NCI-H345 (cell line): ENCODE data around the gene NAV2.

Experiments
- DNase-seq: peaks from one replicate; lab custom pipeline; 2025; lab: John Stamatoyannopoulos, UW

NAV2 gene

DNA sequence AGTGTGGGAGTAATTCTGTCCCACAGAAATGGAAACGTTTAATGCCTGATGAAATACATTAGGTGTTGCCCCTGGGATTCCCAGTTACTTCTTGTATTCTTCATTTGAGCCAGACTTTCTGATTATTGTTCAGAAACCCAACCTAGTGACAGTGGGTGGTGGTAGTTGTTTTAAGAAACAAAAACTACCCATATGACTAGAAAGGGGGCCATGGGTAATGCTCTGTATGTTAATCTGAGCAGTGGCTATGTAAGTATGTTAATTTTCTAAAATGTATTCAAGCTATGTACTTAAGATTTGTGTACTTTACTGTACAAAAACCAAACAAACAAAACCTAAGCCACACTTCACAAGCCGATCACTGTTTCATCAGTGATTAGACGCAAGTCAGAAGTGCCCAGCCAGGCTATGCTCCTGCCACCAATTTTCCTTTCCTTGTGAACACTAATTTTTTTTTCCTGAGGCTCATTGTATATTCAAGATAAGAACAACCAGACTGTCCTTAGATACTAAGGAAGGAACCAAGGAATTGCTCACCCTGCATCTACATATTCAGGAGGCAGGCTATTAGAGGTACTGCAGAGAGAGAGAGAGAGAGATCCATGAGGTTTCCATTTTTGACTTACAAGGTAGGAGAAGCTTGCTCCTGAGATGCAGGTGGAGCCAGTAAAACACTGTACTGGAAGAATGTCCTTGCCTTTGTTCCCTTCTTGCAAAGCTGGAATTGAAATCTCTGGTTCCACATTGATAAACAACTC, 324.9 kb downstream of the NAV2 start:
- no peak for DNase-seq

DNA sequence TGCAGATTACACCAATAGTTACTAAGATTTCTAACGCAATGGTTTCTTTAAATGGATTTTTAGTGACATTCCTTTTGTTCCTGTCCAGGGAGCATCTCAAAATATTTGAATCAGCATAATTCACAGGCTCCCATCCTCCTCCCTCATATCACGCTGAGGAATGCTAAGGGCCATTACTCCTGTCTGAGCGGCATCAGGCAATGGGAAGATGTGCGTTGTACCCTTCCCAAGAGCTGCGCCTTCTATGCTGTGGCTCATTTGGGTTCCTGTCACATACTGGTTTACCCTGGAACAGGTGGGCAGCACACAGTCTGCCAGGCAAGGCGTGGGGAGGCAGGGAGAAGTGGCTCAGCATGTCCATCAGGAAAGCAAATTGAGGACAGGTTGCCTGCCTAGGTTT, 325.8 kb downstream of the NAV2 start:
- no peak for DNase-seq

DNA sequence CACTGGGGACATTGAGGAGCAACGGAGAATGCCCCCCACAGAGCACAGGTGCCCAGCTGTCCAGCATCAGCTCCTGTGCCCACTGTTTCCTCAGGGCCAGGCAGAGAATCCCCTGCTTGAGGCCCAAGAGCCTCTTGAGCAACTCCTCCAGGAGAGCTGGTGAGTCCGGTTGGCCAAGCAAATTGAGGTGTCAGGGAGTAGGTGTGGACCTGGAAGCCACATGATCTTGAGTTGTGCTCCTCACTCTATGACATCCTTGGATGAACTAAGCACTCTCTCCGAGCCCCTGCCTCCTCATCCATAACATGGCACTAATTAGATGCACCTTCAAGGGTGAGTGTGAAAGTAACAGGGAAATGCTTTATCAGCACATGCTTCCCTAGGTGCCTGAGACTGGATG, 326.3 kb downstream of the NAV2 start:
- no peak for DNase-seq

DNA sequence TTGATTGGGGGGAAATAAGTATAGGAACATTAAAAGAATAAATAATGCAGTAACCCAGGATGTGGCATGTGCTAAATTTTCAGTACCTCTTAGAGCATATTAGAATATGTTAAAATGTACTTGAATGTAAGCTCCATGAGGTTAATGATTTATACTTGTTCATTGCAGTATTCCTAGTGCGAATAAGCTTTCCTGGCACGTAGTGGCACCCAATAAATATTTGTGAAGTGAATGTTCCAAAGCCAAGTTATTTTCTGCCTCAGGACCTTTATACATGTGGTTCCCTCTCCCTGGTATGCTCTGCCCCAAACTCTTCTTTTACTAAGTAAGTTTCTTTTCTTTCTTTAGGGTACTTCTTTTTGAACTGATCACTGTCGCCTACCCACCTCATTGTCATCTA, 328.9 kb downstream of the NAV2 start:
- DNase-seq = no peak

DNA sequence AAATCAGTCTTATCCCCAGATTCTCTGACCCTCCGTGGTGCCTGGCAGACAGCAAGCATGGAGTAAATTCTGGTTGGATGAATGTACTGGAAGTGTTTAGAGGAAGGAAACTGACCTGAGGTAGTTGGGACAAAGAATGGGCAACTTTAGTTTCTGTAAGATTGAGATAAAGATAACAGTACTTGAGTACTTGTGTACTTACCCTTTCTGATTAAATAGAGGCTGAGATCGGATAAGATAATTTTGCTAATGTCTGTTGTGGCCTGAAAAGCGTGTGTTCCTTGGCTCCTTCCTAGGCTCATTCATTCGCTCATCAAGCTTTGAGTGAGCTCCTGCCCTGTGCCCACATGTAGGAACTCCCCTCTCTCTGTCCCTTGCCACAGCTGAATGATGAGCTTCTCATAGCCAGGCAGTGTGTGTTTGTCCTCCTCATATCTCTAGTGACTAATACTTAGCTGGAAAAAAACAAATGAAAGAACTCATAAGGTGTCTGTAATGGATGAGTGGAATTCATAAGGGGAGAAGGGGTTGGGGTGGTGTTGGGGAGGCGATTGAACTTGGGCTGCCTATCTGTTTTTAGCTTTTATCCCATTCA, 329.5 kb downstream of the NAV2 start:
- no peak for DNase-seq

DNA sequence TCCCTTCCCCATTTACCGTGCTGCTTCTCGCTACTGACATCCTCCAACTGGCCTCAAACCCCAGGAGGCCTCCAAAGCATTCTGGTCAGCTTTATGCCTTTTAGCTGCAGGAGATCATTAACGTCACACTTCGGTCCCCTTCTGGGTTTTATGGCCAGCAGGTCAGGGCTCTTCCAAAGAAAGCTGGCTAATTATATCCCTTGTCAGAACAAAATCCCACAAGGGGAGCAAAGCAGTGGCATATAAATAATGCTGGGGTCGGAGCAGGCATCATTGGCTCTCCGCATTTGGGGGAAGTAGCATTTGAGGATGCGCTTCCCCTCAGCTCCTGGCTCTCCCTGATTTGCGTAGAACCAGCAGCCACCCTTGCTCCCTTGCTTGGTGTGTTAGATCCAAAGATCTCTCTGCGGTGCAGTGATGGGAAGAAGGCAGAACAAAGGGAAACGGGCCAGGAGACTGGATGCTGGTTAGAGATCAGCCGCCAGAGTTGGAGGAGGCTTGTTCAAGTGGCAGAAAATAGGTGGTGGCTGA, 330.2 kb downstream of the NAV2 start:
- DNase-seq = no peak

DNA sequence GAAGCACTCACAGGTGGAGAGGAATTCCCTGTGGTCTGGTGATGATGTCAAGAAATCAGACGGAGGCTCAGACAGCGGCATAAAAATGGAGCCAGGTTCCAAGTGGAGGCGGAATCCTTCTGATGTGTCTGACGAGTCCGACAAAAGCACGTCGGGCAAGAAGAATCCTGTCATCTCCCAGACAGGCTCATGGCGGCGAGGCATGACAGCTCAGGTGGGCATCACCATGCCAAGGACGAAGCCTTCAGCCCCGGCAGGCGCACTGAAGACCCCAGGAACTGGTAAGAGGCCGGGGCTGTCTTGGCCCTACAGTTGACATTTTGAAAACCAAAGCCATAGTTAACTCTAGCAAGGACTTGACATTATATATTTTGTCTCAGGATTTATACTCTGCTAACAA, 331.4 kb downstream of the NAV2 start:
- no peak for DNase-seq

DNA sequence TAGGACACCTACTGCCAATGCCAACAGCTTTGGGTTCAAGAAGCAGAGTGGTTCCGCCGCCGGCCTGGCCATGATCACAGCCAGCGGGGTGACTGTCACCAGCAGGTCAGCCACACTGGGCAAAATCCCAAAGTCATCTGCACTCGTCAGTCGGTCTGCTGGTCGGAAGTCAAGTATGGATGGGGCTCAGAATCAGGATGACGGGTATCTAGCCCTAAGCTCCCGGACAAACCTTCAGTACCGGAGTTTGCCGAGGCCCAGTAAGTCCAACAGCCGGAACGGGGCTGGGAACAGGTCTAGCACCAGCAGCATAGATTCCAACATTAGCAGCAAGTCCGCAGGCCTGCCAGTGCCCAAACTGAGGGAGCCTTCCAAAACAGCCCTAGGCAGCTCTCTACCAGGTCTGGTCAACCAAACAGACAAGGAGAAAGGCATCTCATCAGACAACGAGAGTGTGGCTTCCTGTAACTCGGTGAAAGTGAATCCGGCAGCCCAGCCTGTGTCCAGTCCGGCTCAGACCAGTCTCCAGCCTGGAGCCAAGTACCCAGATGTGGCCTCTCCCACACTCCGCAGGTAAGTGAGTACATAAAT, 332.6 kb downstream of the NAV2 start:
- DNase-seq = no peak

DNA sequence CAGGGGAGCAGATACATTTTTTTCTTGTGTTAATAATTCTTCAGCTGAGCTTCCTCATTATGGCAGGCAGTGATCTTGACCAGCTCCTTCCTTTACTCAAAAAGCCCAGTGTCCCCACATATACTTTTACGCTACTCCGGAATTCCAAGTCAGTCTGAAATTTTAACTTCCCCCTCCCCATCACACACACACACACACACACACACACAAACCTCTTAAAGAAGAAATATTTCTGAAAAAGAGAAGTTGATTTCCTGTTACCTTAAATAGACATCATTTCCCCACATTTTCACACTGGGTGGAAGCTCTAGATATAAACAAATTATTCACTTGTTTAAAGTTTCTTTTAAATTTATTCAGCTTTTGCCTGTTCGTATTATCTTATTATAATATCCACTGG, 333.8 kb downstream of the NAV2 start:
- DNase-seq = no peak

DNA sequence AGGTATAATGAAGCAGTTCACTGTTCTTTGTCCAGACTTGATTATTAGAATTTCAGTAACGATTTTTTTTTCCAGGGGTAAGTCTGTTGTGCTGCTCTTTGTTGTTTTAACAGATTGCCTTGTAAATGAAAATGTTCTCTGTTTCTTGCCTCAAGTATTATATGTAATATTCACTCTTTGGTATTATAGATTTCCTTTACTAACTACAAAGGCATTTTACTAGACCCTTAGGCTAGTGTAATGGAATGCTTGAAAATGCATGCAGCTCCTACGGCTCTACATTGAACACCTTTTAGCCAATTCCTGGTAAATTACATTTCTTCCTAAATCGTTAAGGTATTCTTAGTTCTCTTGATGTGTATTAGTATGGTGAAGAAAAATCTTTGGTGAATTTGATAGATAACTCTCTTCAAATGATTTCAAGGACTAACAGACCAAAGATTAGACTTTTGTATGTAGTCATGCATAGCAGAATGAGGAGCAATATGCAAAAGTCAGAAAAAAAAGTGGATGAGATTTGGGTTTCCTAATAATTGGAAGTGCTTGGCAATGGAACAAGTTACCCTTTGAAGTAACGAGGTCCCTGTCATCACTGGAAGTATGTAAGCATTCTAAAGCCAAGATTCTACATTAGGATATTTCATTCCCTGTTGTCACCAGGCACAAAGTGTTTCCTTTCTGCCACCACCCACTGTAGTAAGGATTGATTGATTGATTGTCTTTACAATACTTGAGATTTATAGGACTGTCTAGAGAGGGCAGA, 334.6 kb downstream of the NAV2 start:
- no peak for DNase-seq

DNA sequence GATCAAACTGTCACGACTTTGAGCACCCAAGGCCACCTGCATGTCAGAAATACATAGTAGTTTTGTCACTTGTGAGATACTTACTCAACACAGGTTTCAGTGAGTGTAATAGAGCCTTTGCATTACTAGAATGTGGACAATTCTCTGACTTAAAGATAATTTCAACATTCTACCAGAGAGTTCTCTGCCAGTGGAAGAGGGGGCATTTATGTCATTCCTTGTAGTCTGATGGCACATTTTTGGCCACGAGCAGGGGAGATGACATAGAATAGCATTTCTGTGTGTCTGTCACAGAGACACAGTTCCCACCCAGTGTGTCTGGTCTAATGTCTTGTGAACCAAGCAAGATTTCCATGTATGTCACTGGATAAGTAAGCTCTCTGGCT, 335.1 kb downstream of the NAV2 start:
- no peak for DNase-seq

DNA sequence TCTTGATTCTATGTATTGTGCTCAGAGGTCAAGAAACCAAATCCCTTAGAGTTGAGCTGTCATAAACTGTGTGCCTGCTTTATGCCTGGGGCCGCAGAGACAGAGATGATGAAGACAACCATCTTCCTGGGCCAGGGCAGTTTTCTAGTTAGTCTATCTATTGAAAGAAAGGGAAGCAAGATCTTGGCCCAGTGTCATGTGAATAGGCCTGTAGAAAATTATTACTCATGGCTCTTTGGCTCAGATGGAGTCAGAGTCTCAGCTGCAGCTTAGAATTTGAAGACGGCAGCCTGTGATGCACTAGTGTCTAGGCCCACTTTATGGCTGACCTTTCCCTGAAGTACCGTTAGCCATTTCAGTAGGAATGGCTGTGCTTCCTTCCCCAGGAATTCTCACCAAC, 335.6 kb downstream of the NAV2 start:
- no peak for DNase-seq

DNA sequence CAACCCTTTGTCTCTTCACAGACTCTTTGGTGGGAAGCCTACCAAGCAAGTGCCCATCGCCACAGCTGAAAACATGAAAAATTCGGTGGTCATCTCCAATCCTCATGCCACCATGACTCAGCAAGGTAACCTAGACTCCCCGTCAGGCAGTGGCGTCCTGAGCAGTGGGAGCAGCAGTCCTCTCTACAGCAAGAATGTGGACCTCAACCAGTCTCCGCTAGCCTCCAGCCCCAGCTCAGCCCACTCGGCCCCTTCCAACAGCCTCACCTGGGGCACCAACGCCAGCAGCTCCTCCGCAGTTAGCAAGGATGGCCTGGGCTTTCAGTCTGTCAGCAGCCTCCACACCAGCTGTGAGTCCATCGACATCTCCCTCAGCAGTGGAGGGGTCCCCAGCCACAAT, 336.1 kb downstream of the NAV2 start:
- no peak for DNase-seq

DNA sequence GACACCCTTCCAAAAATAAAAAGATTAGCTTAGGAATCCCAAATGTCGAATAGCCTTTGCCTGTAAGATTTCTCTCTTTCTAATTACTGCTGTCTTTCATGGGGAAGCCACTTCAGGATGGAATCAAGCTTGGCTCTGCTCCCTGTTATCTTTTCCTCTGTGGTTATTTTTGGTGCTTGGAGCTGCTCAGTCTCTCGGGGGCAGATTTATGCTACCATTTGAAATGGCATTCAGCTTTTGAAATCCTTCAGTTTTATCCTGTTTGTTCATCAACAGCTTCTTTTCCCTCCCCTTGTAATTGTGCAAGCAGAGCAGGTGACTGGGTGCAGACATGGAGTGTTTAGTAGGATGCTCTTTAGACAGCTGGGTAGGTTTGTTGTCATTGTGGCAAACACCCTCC, 336.6 kb downstream of the NAV2 start:
- DNase-seq = no peak

DNA sequence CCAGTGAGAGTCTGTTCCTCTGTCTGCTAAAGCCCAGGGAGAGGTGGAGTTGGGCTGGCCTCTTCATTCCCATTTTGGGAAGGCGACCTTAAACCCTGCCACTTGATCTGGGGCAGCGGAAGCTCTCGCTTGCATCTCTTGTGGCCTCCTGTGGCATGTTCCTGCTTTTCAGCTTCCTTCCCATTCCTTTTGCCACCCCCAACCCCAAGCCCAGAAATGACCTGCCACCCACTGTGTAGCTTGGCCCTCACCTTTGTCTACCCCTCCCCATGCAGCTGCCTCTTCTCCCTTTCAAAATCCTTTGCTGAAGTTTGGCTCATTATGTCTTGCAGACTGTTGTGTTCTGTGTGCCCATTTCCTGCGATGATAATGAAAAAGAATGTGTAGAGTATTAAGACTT, 337.4 kb downstream of the NAV2 start:
- no peak for DNase-seq

DNA sequence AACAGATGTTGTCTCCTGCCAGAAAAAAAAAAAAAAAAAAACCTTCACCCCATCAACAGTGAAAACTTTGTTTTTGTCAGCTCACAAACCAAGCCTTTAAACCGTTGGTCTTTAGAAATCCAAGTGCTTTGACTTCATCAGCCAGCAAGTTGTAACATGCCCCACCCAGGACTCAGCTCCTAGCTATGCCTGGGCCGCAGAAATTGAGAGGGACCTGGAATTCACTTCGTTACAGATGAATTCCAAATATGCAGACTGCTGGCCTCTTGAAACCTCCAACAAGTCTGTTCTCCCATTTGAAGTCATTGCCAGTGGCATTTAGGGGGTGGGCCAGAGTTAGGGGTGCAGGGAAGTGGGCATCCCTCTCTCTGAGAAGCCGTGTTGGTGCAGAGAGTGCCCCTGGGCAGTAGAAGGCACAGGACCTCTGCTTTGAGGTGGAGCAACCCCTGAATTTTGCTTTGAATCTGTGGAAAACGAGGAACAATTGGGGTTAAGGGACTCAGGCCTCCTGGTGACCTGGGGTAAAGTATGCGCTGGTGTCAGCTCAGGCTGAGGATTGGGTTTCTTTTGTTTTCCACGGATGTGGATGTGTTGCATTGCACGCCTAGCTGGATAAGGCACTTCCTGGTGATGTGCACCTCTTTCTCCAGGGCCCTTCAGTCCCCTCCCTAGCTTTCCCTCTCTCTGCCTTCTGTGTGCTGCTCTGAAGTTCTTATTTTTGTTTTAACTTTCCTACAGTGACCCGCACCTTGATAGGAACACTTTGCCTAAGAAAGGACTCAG, 338.1 kb downstream of the NAV2 start:
- DNase-seq = no peak

DNA sequence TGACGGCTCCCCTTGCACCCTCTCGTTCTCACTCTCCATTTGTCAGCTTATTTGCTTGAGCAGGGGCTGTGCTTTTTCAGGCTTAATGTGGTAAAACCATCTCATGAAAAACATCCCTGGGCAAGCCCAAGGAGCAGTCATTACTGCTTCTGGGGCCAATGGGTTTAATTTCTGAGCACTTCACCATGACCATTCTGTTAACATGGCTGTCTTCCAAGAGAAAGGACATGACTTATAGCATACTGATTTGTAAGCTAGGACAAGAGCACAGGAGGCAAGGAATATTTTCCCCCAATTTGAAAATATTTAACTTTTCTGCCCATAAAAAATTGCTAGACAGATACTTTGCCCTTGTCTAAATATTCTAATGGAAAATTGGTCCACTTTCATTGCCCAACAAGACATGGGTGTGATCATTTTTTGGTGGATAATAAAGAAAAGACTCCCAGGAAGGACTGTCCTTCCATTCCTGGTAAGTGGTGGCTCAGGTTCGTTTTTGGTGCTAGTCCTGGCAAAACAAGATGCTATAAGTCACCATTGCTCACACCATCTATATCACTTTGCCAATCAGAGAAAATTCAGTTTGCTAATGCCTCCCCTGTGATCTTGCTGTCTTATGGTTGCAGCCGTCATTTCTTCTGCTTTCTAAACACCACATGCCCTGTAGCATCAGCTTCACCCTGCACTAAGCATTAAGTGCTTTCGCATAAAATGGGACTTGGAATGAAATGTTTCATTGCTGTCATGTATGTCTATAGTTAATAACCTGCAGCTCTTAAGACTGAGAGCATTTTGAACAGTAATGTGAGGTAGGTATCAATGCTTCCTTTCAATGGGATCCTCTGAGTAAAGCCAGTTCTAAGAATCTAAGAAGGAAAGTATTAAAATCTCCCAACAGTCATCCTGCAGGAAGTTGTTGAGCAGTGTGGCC, 339.1 kb downstream of the NAV2 start:
- DNase-seq = no peak

DNA sequence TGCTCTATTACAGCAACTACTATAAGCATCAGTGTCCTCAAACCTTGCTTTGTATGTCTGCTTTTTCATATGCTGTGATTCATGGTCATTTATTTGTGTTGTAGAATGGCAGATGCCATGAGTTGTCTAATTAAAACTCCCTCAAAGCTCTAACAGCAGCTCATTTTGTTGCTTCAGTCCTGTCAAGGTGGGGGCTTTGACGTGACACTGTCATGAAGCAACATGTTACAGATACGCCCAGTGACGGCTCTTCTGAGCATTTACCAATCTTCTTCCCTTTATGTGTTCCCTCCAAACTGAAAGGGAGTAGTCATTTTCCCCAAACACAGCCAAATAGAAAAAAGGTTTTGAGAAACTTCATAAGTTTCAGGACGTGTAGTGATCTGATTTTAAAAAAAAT, 340.9 kb downstream of the NAV2 start:
- no peak for DNase-seq

DNA sequence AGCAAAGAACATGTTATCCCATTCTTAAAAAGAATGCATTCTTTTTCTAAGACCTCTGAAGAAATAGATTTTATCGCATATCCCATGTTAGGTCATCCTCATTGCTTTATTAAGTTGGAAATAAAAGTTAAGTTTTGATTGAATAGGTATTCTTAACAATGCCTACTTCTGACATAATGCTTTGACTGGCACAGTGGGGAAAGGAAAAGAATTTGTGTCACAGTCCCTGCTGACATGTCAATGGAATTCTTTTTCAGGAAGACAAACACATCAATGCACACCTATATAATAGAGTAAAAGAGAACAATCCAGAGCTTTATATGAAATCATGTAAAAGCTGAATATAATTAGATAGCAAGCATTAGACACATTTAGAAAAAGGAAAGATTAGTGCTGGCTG, 341.9 kb downstream of the NAV2 start:
- no peak for DNase-seq

DNA sequence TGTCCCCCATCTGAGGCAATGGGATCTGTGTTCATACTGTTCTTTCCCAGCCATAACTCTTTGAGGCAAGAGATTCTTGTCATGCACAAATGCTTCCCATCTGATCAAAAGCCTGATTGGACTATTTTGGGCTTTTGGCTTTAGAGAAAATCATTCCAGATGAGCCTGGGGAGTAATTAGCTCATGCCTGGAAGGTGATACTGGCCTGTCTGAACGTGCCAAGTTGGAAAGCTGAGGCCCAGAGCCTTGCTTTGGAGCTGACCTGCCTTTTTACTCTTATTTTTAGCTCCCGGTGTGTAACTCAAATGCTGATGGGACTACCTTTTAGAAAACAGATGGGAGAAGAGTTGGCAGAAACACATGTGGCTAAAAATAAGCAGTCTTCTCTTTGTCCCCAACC, 342.7 kb downstream of the NAV2 start:
- DNase-seq = no peak
